Neural progenitor cell (in vitro differentiated cells): ENCODE data around the gene USP10.

ENCODE experiments used
- CTCF ChIP-seq: fragments of 200-600 bp; sonication (generic); IDR thresholded peaks from 2 replicates; pipeline ENCODE4 v1.5.1; 2017; ENCODE audit warnings: antibody characterized with exemption, mild to moderate bottlenecking
- EZH2 ChIP-seq: fragments of 200-600 bp; sonication (generic); IDR thresholded peaks from 2 replicates; pipeline ENCODE4 v1.6.1; 2017; ENCODE audit warnings: antibody characterized with exemption, mild to moderate bottlenecking, moderate library complexity
- EZH2phosphoT487 ChIP-seq: fragments of 200-600 bp; sonication (generic); IDR thresholded peaks from 2 replicates; pipeline ENCODE4 v1.6.1; 2017; ENCODE audit warnings: antibody characterized with exemption

GRCh38 chr16:84723906-84724305 lies 24.1 kb downstream of the USP10 start:
- TF ChIP-seq CTCF = no peak
- TF ChIP-seq EZH2phosphoT487 = no peak
- no peak for TF ChIP-seq EZH2
